GM21367 (cell line): ENCODE data around the gene FA2H.
"Not testable (repeated sequence)": the region's sequence is repeated elsewhere in the genome, so short reads cannot be mapped to it uniquely, and the experiment has no call there.

Source experiments
- ATAC-seq: cut with Tn5 transposase; IDR thresholded peaks from one replicate; pipeline ENCODE4 v1.9.1; 2021; ENCODE audit not compliant: unreplicated experiment

The FA2H gene

GRCh38 chr16:74770831-74771526 lies 3.6 kb downstream of the FA2H start:
- no peak for ATAC-seq

DNA sequence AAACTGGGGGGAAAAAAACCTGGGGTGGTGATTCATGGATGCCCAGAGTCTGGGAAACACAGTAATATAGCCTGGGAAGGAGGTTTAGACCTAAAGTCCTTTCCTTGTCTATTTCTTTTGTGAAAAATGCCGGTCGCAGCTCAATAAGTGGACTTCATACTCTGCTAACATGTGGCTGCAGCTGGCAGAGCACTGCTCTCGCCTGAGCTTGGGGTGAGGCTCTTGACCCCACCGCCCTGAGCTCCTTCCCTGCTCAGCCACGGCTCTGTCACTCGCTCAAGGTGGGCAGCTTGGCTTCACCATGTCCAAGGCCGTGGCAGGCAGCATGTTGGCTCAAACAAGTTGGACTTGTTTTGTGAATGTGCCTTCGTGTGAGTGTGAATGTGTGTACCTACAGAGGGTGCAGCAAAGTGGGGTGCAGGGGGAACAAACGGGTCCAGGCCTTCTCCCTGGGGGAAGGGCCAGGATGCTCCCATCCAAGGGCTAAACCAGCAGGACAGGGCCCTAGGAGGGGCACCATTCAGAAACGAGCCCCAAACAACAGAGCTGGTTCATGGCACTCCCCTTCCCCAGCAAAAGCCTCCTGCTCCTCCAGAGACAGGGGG lies 4.9 kb downstream of the FA2H start:
- ATAC-seq = no peak

GRCh38 chr16:74768239-74768638 lies 6.4 kb downstream of the FA2H start:
- ATAC-seq = no peak

- no peak for ATAC-seq
Measured at GRCh38 chr16:74767749-74768148, 6.9 kb downstream of the FA2H start.

DNA sequence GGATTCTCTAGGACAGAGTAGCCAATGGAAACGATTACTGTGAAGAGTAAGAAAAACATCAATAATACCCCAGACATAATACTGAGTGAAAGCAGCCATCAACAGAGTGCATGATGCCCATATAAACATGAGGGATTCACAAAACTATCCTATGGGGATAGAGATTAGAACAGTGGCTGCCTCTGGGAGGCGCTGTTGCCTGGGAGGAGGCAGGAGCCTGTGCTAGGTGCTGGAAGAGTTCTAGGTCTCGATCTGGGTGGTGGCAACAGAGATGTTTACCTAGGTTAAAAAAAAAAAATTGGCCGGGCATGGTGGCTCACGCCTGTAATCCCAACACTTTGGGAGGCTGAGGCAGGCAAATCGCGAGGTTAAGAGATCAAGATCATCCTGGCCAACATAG lies 7.9 kb downstream of the FA2H start:
- no peak for ATAC-seq

DNA sequence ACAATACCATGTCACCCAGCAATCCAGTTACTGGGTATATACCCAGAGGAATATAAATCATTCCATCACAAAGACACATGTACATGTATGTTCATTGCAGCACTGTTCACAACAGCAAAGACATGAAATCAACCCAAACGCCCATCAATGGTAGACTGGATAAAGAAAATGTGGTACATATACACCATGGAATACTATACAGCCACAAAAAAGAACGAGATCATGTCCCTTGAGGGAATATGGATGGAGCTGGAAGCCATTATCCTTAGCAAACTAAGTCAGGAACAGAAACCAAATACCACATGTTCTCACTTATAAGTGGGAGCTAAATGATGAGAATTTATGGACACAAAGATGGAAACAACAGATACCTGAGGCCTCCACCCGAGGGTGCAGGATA lies 10.4 kb downstream of the FA2H start:
- ATAC-seq = not testable (repeated sequence)

DNA sequence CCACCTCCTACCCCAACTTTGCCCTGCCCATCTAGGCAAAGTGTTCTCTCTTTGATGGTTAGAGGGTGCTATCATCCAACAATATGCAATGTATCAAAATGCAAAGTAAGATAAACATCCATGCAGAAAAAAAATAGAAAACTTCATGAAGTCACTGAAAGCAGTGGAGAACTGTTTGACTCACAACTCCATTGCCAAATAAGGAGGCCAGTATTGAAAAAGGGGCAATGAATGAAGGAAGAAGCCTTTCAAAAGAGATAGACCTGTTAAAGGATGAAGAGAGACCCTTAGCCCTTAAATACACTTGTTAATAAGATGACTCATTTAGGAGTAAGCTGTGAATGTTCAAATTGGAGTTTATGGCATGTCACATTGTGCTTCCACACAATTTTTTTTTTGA lies 13.0 kb downstream of the FA2H start:
- ATAC-seq = no peak

GRCh38 chr16:74760007-74760767 lies 14.4 kb downstream of the FA2H start:
- ATAC-seq = no peak

- no peak for ATAC-seq
Measured at GRCh38 chr16:74759564-74759963, 15.1 kb downstream of the FA2H start.

- no peak for ATAC-seq
Measured at GRCh38 chr16:74758801-74759200, 15.8 kb downstream of the FA2H start.

DNA sequence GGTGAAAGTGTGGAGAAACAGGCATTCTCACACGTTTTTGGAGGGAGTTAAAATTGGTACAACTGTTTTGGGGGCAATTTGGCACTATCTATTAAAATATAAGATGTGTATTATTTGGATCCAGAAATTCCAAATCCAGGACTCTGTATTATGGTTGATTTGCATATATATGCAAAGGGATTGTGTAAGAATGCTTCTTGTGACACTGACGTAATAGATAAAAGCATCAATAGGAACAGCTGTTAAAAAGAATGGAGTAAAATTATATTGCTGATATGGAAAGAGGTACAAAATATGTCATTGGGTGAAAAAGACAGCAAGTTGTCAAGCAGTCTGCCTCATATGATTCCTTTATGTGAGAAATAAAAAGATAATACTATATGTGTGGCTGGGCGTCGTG lies 17.3 kb downstream of the FA2H start:
- no peak for ATAC-seq

GRCh38 chr16:74756203-74756602 lies 18.4 kb downstream of the FA2H start:
- no peak for ATAC-seq

DNA sequence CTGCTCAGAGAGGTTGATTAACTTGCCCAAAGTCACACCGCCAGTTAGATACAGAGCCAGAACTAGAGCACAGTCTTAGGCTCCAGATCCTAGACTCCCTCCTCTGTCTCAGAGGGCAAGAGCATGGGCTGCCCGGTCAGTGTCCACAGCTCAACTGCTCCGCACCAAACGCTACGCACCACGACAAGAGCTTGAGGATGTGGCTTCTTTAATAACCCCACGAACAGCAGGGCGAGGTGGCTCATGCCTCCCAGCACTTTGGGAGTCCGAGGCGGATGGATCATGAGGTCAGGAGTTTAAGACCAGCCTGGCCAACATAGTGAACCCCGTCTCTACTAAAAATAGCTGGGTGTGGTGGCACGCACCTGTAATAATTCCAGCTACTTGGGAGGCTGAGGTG lies 21.4 kb downstream of the FA2H start:
- no peak for ATAC-seq

- no peak for ATAC-seq
Measured at GRCh38 chr16:74752756-74753155, 21.9 kb downstream of the FA2H start.

GRCh38 chr16:74752258-74752657 lies 22.4 kb downstream of the FA2H start:
- no peak for ATAC-seq

GRCh38 chr16:74751658-74752057 lies 23.0 kb downstream of the FA2H start:
- ATAC-seq = no peak

DNA sequence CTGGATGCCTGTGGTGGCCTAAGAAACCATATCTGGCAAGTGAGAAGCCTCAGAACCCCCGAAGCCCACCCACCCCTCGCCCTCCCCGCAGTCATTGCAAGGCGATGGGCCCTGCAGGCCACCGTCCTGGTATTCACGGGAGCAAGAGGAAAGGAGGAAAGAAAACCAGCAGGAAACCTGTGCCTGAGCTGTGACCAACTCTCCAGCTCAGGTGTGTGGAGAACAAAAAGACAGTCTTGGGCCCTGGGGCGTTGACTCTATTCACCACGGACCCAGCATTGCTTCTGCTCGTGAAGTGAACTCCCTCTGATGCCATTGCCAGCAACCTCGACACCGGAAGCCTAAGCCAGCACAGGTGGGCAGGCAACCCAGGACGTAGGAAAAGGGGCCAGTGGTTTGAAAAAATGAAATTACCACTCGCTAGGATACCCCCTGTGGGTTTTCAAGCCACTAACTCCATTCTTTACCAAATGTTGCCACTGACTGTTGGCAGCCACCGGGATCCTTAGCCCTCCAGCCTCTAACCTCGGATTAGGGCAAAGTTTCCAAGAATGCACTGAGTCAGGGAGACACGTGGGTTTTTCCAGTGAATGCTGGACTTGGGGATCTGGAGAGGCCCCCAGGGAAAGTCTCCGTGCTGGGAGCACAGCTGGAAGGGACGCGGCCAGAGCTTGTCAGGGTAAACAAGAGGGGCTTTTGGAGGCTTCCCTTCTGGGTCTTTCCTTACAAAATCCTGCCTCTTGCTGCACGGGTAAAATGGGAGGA lies 25.1 kb downstream of the FA2H start:
- ATAC-seq = no peak

GRCh38 chr16:74748616-74749026 lies 26.0 kb downstream of the FA2H start:
- ATAC-seq = no peak

- no peak for ATAC-seq
Measured at GRCh38 chr16:74747716-74748615, 26.7 kb downstream of the FA2H start.

DNA sequence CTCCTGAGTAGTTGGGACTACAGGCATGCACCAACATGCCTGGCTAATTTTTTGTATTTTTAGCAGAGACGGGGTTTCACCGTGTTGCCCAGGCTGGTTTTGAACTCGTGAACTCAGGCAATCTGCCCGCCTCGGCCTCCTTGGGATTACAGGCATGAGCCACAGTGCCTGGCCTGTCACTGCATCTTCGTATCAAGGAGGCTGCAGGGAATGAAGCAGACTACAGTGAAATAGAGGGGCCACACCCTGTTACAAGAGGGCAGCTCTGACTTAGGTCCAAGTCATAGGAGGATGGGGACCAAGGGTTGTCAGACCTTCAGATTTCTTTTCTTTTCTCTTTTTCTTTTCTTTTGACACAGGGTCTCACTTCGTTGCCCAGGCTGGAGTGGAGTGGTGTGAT lies 28.7 kb downstream of the FA2H start:
- no peak for ATAC-seq
